ENCODE measurements around the gene SF3B2.
"Not testable (repeated sequence)": the region's sequence is repeated elsewhere in the genome, so short reads cannot be mapped to it uniquely, and the experiment has no call there.

Gene SF3B2

DNA sequence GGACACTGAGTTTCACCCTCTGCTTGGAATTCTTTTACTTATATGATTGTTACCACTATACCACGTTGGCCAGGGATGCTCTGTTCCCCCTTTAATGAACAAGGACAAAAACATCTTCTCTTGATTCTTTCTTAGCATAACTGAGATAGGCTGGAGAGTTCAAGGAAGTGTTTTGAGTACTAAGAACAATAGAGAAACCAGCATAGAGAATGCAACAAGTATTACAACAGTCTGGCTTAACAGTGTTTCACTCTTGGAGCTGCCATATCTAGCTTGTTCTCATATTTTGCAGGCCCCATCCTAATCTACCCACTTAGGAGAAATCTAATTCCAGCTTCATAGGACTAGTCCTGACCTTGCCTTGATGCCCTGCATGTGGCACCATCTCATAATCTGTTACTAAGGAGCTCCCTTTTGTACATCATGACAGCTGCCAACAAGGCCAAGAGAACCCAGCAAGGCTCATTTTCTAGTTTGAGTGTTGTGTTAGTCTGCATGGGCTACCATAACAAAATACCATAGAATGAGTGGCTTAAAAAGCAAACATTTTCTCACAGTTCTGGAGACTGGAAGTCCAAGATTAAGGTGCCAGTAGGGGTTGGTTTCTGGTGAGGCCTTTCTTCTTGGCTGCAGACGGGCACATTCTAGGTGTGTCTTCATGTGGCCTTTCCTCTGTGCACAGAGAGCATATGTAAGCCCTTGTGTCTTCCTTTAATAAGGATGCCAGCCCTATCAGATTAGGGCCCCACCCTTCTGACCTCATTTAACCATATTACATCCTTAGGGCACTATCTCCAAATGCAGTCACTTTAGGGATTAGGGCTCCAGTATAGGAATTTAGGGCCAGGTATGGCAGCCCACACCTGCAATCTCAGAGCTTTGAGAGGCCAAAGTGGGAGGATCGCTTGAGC, 55.7 kb downstream of the SF3B2 start:
- ChIA-PET POLR2A (interaction anchor here (0.9 kb wide), 1 partner anchor 19 kb away, joined by 3 read pairs; no protein-coding TSS in a partner anchor), CTCF (interaction anchor here (0.7 to 1.5 kb wide), 8 partner anchors 8 to 89 kb away, joined by 3 to 6 read pairs (median 3); partner anchors contain the start of gene PACS1)
- TF ChIP-seq, protein P1, sequence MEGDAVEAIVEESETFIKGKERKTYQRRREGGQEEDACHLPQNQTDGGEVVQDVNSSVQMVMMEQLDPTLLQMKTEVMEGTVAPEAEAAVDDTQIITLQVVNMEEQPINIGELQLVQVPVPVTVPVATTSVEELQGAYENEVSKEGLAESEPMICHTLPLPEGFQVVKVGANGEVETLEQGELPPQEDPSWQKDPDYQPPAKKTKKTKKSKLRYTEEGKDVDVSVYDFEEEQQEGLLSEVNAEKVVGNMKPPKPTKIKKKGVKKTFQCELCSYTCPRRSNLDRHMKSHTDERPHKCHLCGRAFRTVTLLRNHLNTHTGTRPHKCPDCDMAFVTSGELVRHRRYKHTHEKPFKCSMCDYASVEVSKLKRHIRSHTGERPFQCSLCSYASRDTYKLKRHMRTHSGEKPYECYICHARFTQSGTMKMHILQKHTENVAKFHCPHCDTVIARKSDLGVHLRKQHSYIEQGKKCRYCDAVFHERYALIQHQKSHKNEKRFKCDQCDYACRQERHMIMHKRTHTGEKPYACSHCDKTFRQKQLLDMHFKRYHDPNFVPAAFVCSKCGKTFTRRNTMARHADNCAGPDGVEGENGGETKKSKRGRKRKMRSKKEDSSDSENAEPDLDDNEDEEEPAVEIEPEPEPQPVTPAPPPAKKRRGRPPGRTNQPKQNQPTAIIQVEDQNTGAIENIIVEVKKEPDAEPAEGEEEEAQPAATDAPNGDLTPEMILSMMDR (IDR thresholded peaks at IDR 0.05; ENCODE audit: control extremely low read depth, extremely low read depth, low read depth, missing control alignments) = no peak
- DNase-seq (ENCODE audit: extremely low spot score) = no peak

DNA sequence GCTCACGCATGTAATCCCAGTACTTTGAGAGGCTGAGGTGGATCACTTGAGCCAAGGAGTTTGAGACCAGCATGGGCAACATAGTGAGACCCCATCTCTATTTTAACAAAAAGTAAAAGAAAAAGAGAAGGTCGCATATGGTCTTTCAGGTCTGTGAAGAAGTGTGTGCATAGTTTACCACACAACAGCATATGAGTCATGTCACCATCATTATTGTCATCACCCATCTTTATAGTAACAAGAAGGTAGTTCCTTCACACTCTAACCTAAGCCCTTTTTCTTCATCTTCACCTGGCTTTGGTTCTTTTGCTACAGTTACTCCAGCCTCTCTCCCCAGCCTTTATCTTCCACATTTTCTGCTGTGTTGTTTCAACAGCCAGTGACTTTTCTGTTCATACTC, 57.1 kb downstream of the SF3B2 start:
- TF ChIP-seq, protein P1 (IDR thresholded peaks at IDR 0.05; ENCODE audit: control extremely low read depth, extremely low read depth, low read depth, missing control alignments) = no peak
- no peak for DNase-seq (ENCODE audit: extremely low spot score)
- CTCF ChIA-PET = interaction anchor here (1.5 to 2.6 kb wide), 3 partner anchors 8 to 26 kb away, joined by 3 to 10 read pairs (median 4); no protein-coding TSS in a partner anchor
- POLR2A ChIA-PET = no interaction called here

DNA sequence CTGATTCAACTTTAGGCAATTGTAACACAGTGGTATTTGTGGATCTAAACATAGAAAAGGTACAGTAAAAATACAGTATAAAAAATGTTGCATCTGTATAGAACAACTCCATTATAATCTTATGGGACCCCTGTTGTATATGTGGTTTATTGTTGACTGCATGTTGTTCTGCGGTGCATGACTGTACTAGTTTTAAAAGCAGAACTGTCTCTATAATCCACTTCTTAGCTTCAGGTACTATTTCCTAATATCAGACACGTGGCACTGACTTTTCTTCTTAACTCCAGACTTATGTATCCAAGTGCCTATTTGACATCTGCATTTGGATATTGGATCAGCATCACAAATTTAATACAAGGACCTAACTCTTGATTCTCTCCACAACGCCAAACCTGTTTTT, 59.0 kb downstream of the SF3B2 start:
- TF ChIP-seq, protein P1 (IDR thresholded peaks at IDR 0.05; ENCODE audit: control extremely low read depth, extremely low read depth, low read depth, missing control alignments) = no peak
- POLR2A ChIA-PET = no interaction called here
- no peak for DNase-seq (ENCODE audit: extremely low spot score)
- CTCF ChIA-PET = interaction anchor here (1.8 to 7.4 kb wide), 4 partner anchors 10 to 42 kb away, joined by 4 to 43 read pairs (median 8); partner anchors contain the start of gene PACS1

DNA sequence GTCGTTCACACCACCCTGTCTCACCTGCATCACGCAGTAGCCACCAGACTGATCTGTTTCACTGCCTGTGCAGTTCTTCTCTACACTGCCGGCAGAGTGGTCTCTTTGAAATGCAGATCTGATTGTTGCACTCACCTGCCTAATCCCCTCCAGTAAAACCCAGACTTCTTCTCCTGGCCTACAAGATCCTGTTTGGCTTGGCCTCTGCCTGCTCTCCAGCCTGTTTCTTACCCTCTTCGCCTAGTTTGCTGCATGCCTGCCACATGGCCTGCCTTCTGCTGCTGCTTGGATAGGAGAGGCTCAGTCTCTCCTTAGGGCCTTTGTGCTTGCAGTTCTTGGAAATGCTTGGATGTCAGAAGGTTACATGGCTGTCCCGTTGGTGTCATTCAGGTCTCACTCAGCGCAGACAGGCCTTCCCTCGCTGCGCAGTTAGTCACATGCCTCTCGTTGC, 59.9 kb downstream of the SF3B2 start:
- POLR2A ChIA-PET = no interaction called here
- TF ChIP-seq, protein P1 (IDR thresholded peaks at IDR 0.05; ENCODE audit: control extremely low read depth, extremely low read depth, low read depth, missing control alignments) = no peak
- DNase-seq (ENCODE audit: extremely low spot score) = no peak
- CTCF ChIA-PET = interaction anchor here (2.2 to 7.4 kb wide), 3 partner anchors 11 to 43 kb away, joined by 7 to 43 read pairs (median 10); partner anchors contain the start of gene PACS1

DNA sequence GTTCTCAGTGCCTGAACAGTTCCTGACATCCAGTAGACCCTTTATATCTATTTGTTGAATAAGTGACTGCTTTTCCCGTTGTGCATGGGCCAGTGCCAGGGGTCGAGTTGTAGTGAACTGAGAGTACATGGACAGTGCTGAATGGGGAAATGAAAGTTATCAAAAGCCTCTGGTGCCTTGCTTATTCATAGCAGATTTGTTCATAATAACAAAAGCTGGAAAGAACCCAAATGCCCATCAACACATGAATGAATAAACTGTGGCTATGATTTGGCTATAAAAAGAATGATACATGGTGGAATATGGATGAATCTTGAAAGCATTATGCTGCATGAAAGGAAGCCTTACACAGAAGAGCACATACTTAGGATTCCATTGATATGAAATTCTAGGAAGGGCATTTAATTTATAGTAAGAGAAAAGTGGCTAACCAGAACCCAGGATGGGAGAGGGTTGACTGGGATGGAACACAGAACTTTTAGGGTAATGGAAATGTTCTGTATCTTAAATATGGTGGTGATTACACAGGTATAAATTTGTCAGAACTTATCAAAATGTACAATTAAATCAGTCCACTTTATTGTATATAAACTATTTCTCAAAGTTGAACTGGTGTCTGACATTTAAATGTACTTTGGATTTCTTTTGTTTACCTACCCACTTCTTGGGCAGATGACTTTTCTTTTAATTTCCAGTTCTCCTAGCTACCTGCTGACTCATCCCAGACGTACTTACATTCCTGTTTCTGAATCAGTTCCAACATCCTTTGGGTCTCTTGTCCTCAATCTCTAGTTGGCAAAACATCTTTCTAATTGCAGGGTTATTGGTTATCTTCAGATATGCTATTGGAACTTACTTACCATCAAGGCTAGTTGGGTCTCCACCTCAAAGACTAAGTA, 60.7 kb downstream of the SF3B2 start:
- ChIA-PET POLR2A (no interaction called here), CTCF (interaction anchor here (1.1 to 9.3 kb wide), 3 partner anchors 14 to 44 kb away, joined by 3 to 64 read pairs (median 43); partner anchors contain the start of gene PACS1)

DNA sequence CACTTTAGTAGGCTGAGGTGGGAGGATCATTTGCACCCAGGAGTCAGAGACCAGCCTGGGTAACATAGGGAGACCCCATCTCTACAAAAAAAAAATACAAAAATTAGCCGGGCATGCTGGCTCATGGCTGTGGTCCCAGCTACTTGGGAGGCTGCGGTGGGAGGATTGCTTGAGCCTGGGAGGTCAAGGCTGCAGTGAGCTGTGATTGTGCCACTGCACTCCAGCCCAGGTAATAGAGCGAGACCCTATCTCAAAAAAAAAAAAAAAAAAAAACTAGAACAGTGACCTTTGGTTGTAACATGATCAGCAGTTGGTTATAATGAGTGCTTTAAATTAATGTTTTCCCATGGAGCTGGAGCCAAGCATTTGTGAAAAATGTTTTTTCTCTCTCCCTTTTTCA, 62.8 kb downstream of the SF3B2 start:
- ChIA-PET POLR2A (interaction anchor here (0.6 kb wide), 1 partner anchor 1004 kb away, joined by 3 read pairs; no protein-coding TSS in a partner anchor), CTCF (interaction anchor here (0.6 to 9.3 kb wide), 9 partner anchors 10 to 107 kb away, joined by 3 to 64 read pairs (median 5); partner anchors contain the start of genes PACS1 and SF3B2)
- DNase-seq (ENCODE audit: extremely low spot score) = not testable (repeated sequence)

More for the DNA sequence above, 60.7 kb downstream of the SF3B2 start:
- no peak for DNase-seq (ENCODE audit: extremely low spot score)
- TF ChIP-seq, protein P1 (IDR thresholded peaks at IDR 0.05; ENCODE audit: control extremely low read depth, extremely low read depth, low read depth, missing control alignments) = no peak
